Mononuclear cell (primary cell): ENCODE measurements around the gene CDR2L. TPM values are rescaled to one million over a fixed set of nuclear protein-coding genes. Genes with fewer than 3 reads are reported as not detected.

Experiments
- H3K27me3 ChIP-seq: 2 replicates; pipeline ENCODE4 v1.6.0; 2011; ENCODE audit warnings: low read length, control low read depth; ENCODE audit not compliant: insufficient read depth
- H3K4me1 ChIP-seq: 2 replicates; pipeline ENCODE4 v1.5.1; 2011; ENCODE audit warnings: mild to moderate bottlenecking, low read length, control low read depth; ENCODE audit not compliant: insufficient read depth
- H3K4me3 ChIP-seq: 2 replicates; pipeline ENCODE4 v1.5.1; 2011; ENCODE audit warnings: mild to moderate bottlenecking, low read length, moderate library complexity
- H3K9me3 ChIP-seq: 2 replicates; pipeline ENCODE4 v1.5.1; 2011; ENCODE audit warnings: low read depth, mild to moderate bottlenecking, control low read depth, low read length
- total RNA-seq: library from RNA; depleted of rRNA; stranded (reverse); fragments of >200 nt; gene quantifications from one replicate; pipeline ENCODE4 v1.2.3, GENCODE V29; 2012

Gene CDR2L
- 0.31 TPM for total RNA-seq

DNA sequence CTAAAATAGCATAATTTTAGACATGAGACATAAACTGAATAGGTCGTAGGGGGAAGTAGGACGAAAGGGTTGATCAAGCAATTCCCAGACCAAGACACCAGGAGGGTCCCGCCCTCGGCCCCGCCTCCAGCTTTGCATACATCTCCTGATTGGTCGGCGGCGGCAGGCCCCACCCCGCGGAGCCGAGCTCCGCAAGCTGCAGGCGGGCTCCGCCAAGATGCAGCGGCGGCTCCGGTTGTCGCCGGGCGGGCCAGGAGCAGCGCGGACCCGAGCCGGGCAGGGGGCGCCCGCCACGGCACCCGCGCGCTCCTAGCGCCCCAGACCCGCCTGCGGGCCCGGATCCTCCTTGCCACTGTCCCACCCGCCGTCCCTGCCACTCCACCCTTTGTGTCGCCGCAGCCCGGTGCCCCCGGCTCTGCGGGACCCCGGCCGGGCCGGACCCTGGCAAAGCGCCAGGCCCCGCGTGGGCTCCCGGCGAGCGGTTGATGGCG is at the start of gene CDR2L:
TSS of gene CDR2L (plus strand) at position 215 of the 491 bp plus-strand sequence. CDS start 412 bp downstream, outside the sequence.
- no peaks in the 10 kb centered on the region for H3K9me3 ChIP-seq
- peaks cover 20% of the 10 kb centered on the region for H3K27me3 ChIP-seq
- H3K4me1 ChIP-seq, result peaks cover 33% of the 10 kb centered on the region
- H3K4me3 ChIP-seq, result peak within 1 kb of the TSS; percentile 31

GRCh38 chr17:74938194-74938950 is 49.1 kb upstream of the CDR2L start:
- Histone ChIP-seq H3K27me3 (peaks cover 44% of the 10 kb centered on the region), H3K9me3 (no peaks in the 10 kb centered on the region), H3K4me3 (no peak overlapping the region), H3K4me1 (no peaks in the 10 kb centered on the region)

- Histone ChIP-seq H3K4me3 (no peak overlapping the region), H3K9me3 (no peaks in the 10 kb centered on the region), H3K4me1 (no peaks in the 10 kb centered on the region), H3K27me3 (peaks cover 40% of the 10 kb centered on the region)
Observed at GRCh38 chr17:74939534-74939933, 47.9 kb upstream of the CDR2L start.

- Histone ChIP-seq H3K4me1 (no peaks in the 10 kb centered on the region), H3K4me3 (no peak overlapping the region), H3K9me3 (no peaks in the 10 kb centered on the region), H3K27me3 (peaks cover 29% of the 10 kb centered on the region)
Observed at GRCh38 chr17:74941128-74941725, 46.2 kb upstream of the CDR2L start.

GRCh38 chr17:74943808-74944522 is 43.5 kb upstream of the CDR2L start:
- Histone ChIP-seq H3K4me3 (no peak overlapping the region), H3K4me1 (no peaks in the 10 kb centered on the region), H3K27me3 (peaks cover 4% of the 10 kb centered on the region), H3K9me3 (no peaks in the 10 kb centered on the region)

DNA sequence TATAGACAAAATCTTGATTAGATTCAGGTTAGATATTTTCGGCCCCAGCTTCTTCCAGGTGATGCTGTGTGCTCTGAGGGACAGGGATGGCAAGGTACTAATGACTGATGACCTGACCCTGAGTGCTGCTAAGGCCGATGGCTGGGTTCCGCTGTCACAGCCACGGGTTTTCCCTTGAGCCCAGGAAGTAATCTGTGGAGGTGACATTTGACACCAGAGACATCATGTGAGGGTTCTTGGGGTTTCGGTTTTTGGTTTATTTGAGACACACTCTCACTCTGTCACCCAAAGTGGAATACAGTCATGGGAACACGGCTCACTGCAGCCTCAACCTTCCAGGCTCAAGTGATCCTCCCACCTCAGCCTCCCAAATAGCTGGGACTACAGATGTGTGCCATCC is 41.9 kb upstream of the CDR2L start:
- Histone ChIP-seq H3K9me3 (no peaks in the 10 kb centered on the region), H3K4me3 (no peak overlapping the region), H3K4me1 (no peaks in the 10 kb centered on the region), H3K27me3 (no peaks in the 10 kb centered on the region)

- no peak overlapping the region for H3K4me3 ChIP-seq
- H3K9me3 ChIP-seq, result no peaks in the 10 kb centered on the region
- H3K4me1 ChIP-seq, result no peaks in the 10 kb centered on the region
- H3K27me3 ChIP-seq, result no peaks in the 10 kb centered on the region
Observed at GRCh38 chr17:74946641-74947040, 40.8 kb upstream of the CDR2L start.

- Histone ChIP-seq H3K4me3 (no peak overlapping the region), H3K27me3 (no peaks in the 10 kb centered on the region), H3K4me1 (no peaks in the 10 kb centered on the region), H3K9me3 (no peaks in the 10 kb centered on the region)
Observed at GRCh38 chr17:74947041-74947754, 40.2 kb upstream of the CDR2L start.

DNA sequence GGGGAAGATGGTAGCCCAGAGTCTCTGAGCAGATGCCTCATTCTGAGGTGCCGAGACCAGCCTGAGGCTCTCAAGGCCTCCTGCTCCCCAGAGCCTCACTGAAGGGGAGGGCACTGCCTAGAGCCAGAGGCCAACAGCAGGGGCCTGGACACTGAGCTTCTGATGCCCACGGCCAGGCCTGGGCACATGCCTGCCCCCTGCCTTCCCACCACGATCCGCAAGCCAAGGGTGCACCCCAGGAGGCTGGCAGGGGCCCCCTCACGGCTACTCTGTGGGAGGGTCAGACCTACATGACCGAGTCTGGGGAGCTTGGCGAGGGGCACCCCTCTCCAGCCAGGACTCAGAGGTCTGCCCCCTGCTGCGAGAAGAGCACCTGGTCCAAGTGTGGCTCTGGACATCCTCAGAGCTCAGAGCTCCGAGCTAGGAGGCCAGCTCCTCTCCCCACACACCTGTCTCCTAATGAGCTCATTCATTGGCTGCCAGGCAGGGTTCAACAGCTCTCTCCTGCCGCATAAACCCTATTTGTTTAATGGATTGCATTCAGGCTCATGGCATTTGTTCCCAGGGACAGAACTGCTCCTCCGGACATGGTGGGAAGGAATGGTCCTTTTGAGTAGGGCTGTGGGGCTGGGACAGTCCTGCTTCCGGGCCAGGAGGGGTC is 37.8 kb upstream of the CDR2L start:
- no peaks in the 10 kb centered on the region for H3K9me3 ChIP-seq
- no peaks in the 10 kb centered on the region for H3K4me1 ChIP-seq
- no peak overlapping the region for H3K4me3 ChIP-seq
- no peaks in the 10 kb centered on the region for H3K27me3 ChIP-seq

DNA sequence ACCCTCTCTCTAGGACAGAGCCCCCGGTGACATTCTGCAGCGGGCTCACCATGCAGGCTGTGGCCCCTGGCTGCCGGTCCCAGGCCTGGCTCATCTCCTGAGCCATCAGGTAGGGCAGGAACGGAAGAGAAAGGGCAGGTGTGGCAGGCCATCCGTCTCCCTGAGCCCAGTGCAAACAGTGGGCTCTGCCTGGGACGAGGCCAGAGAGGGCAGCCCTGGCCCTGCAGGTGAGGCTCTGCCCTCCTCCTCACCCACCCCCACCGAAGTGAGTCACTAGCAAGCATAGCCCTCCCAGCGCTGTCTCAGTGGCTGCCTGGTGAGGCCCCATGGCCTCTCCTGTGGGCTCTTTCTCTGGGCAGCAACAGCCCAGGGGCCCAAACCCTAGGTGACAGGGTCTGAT is 37.2 kb upstream of the CDR2L start:
- no peaks in the 10 kb centered on the region for H3K27me3 ChIP-seq
- no peaks in the 10 kb centered on the region for H3K9me3 ChIP-seq
- H3K4me3 ChIP-seq, result no peak overlapping the region
- no peaks in the 10 kb centered on the region for H3K4me1 ChIP-seq

DNA sequence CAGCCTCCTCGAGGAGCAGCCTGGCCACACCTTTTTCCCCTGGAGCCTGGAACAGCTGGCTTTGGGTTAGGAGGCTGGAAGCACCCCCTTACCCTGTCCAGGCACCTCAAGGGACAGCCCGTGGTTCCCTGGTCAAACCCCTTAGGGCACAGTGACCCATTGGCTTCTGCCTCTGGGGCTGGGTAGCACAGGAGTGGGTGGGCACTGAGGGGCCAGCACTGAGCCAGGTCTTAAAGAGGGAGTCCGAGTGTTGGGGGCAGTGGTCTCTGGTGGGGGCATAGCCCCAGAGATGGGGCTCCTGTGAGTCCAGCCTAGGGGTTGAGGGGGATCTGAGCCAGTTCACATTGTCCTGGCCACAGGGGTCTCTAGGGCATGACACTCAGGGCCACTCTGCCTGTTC is 36.4 kb upstream of the CDR2L start:
- H3K27me3 ChIP-seq, result no peaks in the 10 kb centered on the region
- H3K4me1 ChIP-seq, result no peaks in the 10 kb centered on the region
- H3K4me3 ChIP-seq, result no peak overlapping the region
- H3K9me3 ChIP-seq, result no peaks in the 10 kb centered on the region

DNA sequence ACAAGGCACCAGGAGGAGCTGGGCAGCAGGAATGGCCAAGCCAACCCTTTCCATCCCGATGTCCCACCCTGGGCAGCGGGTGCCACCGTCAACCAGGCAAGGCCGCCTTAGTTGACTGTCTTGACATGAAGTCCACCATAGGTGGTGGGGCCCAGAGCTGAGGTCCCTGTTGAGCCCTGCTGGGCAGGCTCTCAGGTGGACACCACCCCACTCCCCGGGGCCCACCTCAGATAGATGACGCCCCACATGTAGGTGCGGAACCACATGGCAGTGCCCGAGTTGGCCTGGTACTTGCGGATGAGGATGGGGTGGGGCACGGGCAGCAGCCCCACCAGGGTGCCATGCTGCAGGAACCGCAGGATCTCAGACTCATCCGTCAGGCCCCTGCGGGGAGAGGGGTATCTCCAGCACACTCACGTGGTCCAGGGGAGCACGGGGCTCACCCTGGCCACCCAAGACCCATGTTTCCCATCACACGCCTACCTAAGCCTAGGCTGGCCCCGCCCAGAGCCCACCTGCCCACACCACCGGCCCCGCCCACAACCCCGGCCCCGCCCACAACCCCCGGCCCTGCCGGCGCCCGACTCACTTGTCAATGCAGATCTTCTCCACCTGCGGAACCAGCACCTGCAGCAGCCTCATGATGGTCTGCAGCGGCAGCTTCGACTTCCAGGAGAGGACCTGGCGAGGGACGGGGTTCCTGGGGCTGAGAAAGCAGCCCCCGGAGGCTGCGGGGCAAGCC is 35.6 kb upstream of the CDR2L start:
- no peaks in the 10 kb centered on the region for H3K4me1 ChIP-seq
- H3K27me3 ChIP-seq, result no peaks in the 10 kb centered on the region
- no peaks in the 10 kb centered on the region for H3K9me3 ChIP-seq
- no peak overlapping the region for H3K4me3 ChIP-seq

DNA sequence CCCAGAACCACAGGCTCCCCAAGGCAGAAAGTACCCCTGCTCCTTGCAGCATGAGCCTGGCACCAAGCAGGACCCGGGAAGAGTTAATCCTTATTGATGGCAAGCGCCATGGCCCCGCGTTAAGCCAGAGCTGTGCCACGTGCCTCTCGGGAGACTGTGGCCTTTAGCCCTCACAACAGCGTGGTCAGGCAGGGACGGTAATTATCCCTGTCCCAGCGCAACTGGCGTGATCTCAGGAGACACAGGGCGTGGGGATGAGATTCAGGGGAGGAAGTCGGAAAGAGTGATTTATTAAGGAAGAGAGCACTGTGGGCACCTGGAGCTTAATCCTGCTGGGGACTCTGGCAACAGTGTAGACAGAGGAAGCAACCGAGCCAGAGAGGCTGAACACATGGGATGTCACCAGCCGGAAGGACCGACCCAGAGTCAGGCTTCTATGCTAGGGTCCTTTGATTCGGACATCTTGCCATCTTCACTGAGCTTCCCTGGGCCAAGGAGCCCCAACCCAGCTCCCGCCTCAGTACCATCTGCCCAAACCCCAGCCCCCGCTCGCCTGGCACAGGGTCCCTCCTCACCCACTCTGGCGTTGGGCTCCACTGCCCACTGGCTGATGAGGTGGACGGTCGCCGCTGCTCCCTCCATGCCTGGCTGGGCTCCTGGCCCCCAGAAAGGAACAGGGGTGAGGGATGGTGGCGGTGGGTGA is 34.9 kb upstream of the CDR2L start:
- H3K9me3 ChIP-seq, result no peaks in the 10 kb centered on the region
- H3K27me3 ChIP-seq, result no peaks in the 10 kb centered on the region
- no peaks in the 10 kb centered on the region for H3K4me1 ChIP-seq
- H3K4me3 ChIP-seq, result no peak overlapping the region
